HepG2 (cell line): Measurements from ENCODE around the gene EIF3A. TPM values are rescaled to one million over a fixed set of nuclear protein-coding genes. Genes with fewer than 3 reads are reported as not detected.
A peak's percentile ranks its signal among the peaks of the same experiment; 100 is the strongest.

Experiments
- ATAD3A ChIP-seq: sonication (generic); formaldehyde crosslinking; IDR thresholded peaks from 2 replicates; pipeline ENCODE4 v1.4.0; 2020; ENCODE audit warnings: missing genetic modification reagents
- CBX5 ChIP-seq: sonication (generic); formaldehyde crosslinking; IDR thresholded peaks from 2 replicates; pipeline ENCODE4 v1.4.0; 2020; ENCODE audit warnings: missing genetic modification reagents, borderline replicate concordance
- HDAC6 ChIP-seq: fragments of 200-600 bp; sonication (generic); IDR thresholded peaks from 2 replicates; pipeline ENCODE4 v1.7.0; 2017; ENCODE audit warnings: mild to moderate bottlenecking, antibody characterized with exemption, low read length, low read depth
- LCORL ChIP-seq, 2 experiments: fragments of 450-650 bp in 1 of 2; sonication (generic) in 1 of 2; formaldehyde crosslinking in 1 of 2; IDR thresholded peaks; 2 replicates each; pipeline versions ENCODE4 v1.5.0 to v1.6.1; 2017 to 2020; ENCODE audit warnings: antibody characterized with exemption in 1 of 2, missing genetic modification reagents in 1 of 2
- MED8 ChIP-seq: sonication (generic); formaldehyde crosslinking; IDR thresholded peaks from 2 replicates; pipeline ENCODE4 v1.8.1; 2023; ENCODE audit warnings: mild to moderate bottlenecking, missing genetic modification reagents; ENCODE audit not compliant: insufficient replicate concordance
- MTF1 ChIP-seq: sonication (generic); formaldehyde crosslinking; IDR thresholded peaks from 2 replicates; pipeline ENCODE4 v1.5.0; 2020; ENCODE audit warnings: missing genetic modification reagents
- NONO ChIP-seq, 2 experiments: fragments of 450-650 bp in 1 of 2; sonication (generic) in 1 of 2; formaldehyde crosslinking in 1 of 2; IDR thresholded peaks in 1 of 2; conservative IDR thresholded peaks in 1 of 2; 2 replicates each; pipeline versions ENCODE4 v1.6.1 to v1.8.0; 2017 to 2022; ENCODE audit warnings: mild to moderate bottlenecking in 1 of 2, missing genetic modification reagents in 1 of 2, moderate library complexity in 1 of 2
- PHF8 ChIP-seq: sonication (generic); formaldehyde crosslinking; IDR thresholded peaks from 2 replicates; pipeline ENCODE4 v1.5.0; 2020; ENCODE audit warnings: missing genetic modification reagents
- POLR2A ChIP-seq, 2 experiments: IDR thresholded peaks; 2 replicates each; pipeline ENCODE4 v1.6.1; 2011; ENCODE audit warnings: low read depth in 2 of 2, low read length in 2 of 2, mild to moderate bottlenecking in 1 of 2, moderate library complexity in 1 of 2; ENCODE audit not compliant: insufficient read depth in 1 of 2
- PRPF4 ChIP-seq: fragments of 200-400 bp; formaldehyde crosslinking; IDR thresholded peaks from 2 replicates; pipeline ENCODE4 v1.6.1; 2016; ENCODE audit warnings: low read length, low read depth; ENCODE audit not compliant: poor library complexity, severe bottlenecking
- RNF2 ChIP-seq: fragments of 450-650 bp; conservative IDR thresholded peaks from 2 replicates; pipeline ENCODE4 v1.6.1; 2016; ENCODE audit warnings: low read depth
- RXRB ChIP-seq: IDR thresholded peaks from 2 replicates; pipeline ENCODE4 v1.6.1; 2016; ENCODE audit warnings: borderline replicate concordance, missing genetic modification reagents, missing compliant biosample characterization
- SKIL ChIP-seq: sonication (generic); formaldehyde crosslinking; IDR thresholded peaks from 2 replicates; pipeline ENCODE4 v1.8.0; 2022; ENCODE audit warnings: missing genetic modification reagents, mild to moderate bottlenecking, moderate library complexity, borderline replicate concordance
- ZBTB14 ChIP-seq: sonication (generic); formaldehyde crosslinking; IDR thresholded peaks from 2 replicates; pipeline ENCODE4 v1.4.0; 2020; ENCODE audit warnings: missing genetic modification reagents
- ZBTB44 ChIP-seq: sonication (generic); formaldehyde crosslinking; IDR thresholded peaks from 2 replicates; pipeline ENCODE4 v1.4.0; 2020; ENCODE audit warnings: missing genetic modification reagents
- ZBTB7A ChIP-seq: sonication (generic); formaldehyde crosslinking; IDR thresholded peaks from 2 replicates; pipeline ENCODE4 v1.8.0; 2022; ENCODE audit warnings: mild to moderate bottlenecking, missing genetic modification reagents
- ZNF180 ChIP-seq: sonication (generic); formaldehyde crosslinking; IDR thresholded peaks from 2 replicates; pipeline ENCODE4 v1.4.0; 2020; ENCODE audit warnings: low read depth, missing genetic modification reagents, borderline replicate concordance
- ZNF253 ChIP-seq: sonication (generic); formaldehyde crosslinking; IDR thresholded peaks from 2 replicates; pipeline ENCODE4 v1.8.0; 2022; ENCODE audit warnings: mild to moderate bottlenecking, missing genetic modification reagents, borderline replicate concordance
- ZNF512B ChIP-seq: sonication (generic); formaldehyde crosslinking; IDR thresholded peaks from 2 replicates; pipeline ENCODE4 v1.5.1; 2020; ENCODE audit warnings: missing genetic modification reagents, mild to moderate bottlenecking, borderline replicate concordance
- ZNF558 ChIP-seq: sonication (generic); formaldehyde crosslinking; IDR thresholded peaks from 2 replicates; pipeline ENCODE4 v1.9.0; 2022; ENCODE audit warnings: mild to moderate bottlenecking, missing genetic modification reagents, borderline replicate concordance
- ZNF772 ChIP-seq: sonication (generic); formaldehyde crosslinking; IDR thresholded peaks from 2 replicates; pipeline ENCODE4 v1.5.0; 2020; ENCODE audit warnings: mild to moderate bottlenecking, missing genetic modification reagents
- polyA plus RNA-seq, 8 experiments: library from polyadenylated mRNA; depleted of rRNA in 3 of 8; stranded (reverse) in 7 of 8; unstranded in 1 of 8; fragments of >200 nt; fragmentation: Illumina TruSeq in 4 of 8; extraction: Trizol in 4 of 8; gene quantifications; 2 replicates each; pipeline versions ENCODE4 v1.2.1 to v1.2.3, GENCODE V29; 2011 to 2016; ENCODE audit warnings: low read depth in 4 of 8, missing spikeins in 1 of 8, mixed read lengths in 1 of 8; ENCODE audit not compliant: insufficient read depth in 1 of 8
- total RNA-seq, 5 experiments: library from RNA; depleted of rRNA; stranded (reverse); fragments of >200 nt; fragmentation: Illumina TruSeq; extraction: Trizol; gene quantifications; 2 replicates each; pipeline ENCODE4 v1.2.3, GENCODE V29; 2016; ENCODE audit warnings: low read depth in 1 of 5

EIF3A gene
- total and polyA plus RNA-seq, 2 of the 13 experiments (the other 11 are each of a cell fraction or from before 2014, with no cell fraction given), result 25.6 to 117 TPM

GRCh38 chr10:119028900-119029612, 51.6 kb downstream of the EIF3A start (continued):
- TF ChIP-seq ZNF180 (CRISPR knock-in tag) (no peak), SKIL (CRISPR knock-in tag) (no peak), RNF2 (no peak), PRPF4 (no peak), ZBTB44 (CRISPR knock-in tag) (no peak), ZNF558 (CRISPR knock-in tag) (no peak), MTF1 (CRISPR knock-in tag) (no peak), ZNF512B (CRISPR knock-in tag) (no peak), RXRB (CRISPR knock-in tag) (no peak), ZNF253 (CRISPR knock-in tag) (no peak), LCORL (IDR thresholded peaks at IDR 0.05) (no peak), LCORL (CRISPR knock-in tag; IDR thresholded peaks at IDR 0.05) (no peak), HDAC6 (no peak), CBX5 (no peak), POLR2A (IDR thresholded peaks at IDR 0.05; ENCODE audit: insufficient read depth in 1 of 2, low read depth in 2 of 2, low read length in 2 of 2) (no peak; a peak in 1 of 4 replicates), ZBTB7A (CRISPR knock-in tag) (no peak), ZBTB14 (CRISPR knock-in tag) (peak; percentile 77), ATAD3A (CRISPR knock-in tag) (no peak), PHF8 (CRISPR knock-in tag) (peak; percentile 46; the same call in 1 of the 2 replicates), ZNF772 (no peak), MED8 (CRISPR knock-in tag) (no peak), NONO (IDR thresholded peaks at IDR 0.05) (no peak), NONO (CRISPR knock-in tag; conservative IDR thresholded peaks at IDR 0.05) (no peak)
